Uterus (tissue), 2 donors: Measurements from ENCODE around the gene CSTF1.

ENCODE experiments used
- CTCF ChIP-seq, 4 experiments: fragments of 200-600 bp in 2 of 4; fragments of 450-650 bp in 2 of 4; sonication (generic) in 2 of 4; IDR thresholded peaks; one replicate each; pipeline ENCODE4 v1.5.1; 2016 to 2019; ENCODE audit warnings: antibody characterized with exemption in 4 of 4, mild to moderate bottlenecking in 2 of 4, moderate library complexity in 1 of 4
- POLR2A ChIP-seq, 2 donors: fragments of 450-650 bp; IDR thresholded peaks; one replicate each; pipeline ENCODE4 v1.6.1; 2016; ENCODE audit warnings: antibody characterized with exemption in 2 of 2, mild to moderate bottlenecking in 1 of 2, moderate library complexity in 1 of 2

DNA sequence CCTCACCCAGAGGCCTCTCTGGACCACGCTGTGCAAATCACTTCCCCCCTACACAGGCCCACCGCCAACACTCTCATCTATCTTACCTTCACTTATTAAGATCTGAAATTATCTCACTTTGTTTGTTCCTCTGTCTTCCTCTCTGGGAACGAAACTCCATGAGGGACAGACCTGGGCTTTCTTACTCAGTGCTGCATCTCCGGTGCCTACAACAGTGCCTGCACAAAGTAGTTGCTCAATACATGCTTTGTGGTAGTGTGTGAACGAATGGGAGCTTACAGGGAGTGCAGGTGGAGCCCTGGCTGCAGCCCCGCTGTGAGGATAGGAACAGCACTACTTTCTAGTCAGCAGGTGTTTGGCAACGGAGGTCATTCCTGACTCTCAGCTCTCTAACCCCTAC, 25.0 kb downstream of the CSTF1 start:
- no peak for TF ChIP-seq CTCF (IDR thresholded peaks at IDR 0.05)
- TF ChIP-seq POLR2A (IDR thresholded peaks at IDR 0.05), result no peak
